Ovary (tissue), 9 donors: ENCODE data around the gene SLC30A3. TPM values are rescaled to one million over a fixed set of nuclear protein-coding genes. Genes with fewer than 3 reads are reported as not detected.

Experiments used
- DNase-seq, 5 donors: peaks; one replicate each; pipeline ENCODE4 v3.0.0-alpha.2; 2019 to 2020
- H3K27ac ChIP-seq, 2 donors: fragments of 200-600 bp; one replicate each; pipeline versions ENCODE4 v1.5.1 to v1.8.0; 2019 to 2022
- H3K27me3 ChIP-seq: fragments of 200-600 bp; one replicate; pipeline ENCODE4 v1.8.0; 2022
- H3K36me3 ChIP-seq: fragments of 200-600 bp; sonication (generic); one replicate; pipeline ENCODE4 v1.5.1; 2019
- H3K4me1 ChIP-seq: one replicate; pipeline ENCODE4 v1.8.1; 2013; ENCODE audit warnings: mild to moderate bottlenecking, moderate library complexity; ENCODE audit not compliant: insufficient read depth
- H3K4me3 ChIP-seq: fragments of 200-600 bp; sonication (generic); one replicate; pipeline ENCODE4 v1.5.1; 2017
- H3K9me3 ChIP-seq, 2 donors: fragments of 200-600 bp in 1 of 2; sonication (generic) in 1 of 2; one replicate each; pipeline versions ENCODE4 v1.5.1 to v1.8.1; 2013 to 2019; ENCODE audit warnings: mild to moderate bottlenecking in 1 of 2, moderate library complexity in 1 of 2
- EP300 ChIP-seq: sonication (generic); formaldehyde crosslinking; IDR thresholded peaks from one replicate; pipeline ENCODE4 v1.6.1; 2017; ENCODE audit warnings: antibody characterized with exemption
- POLR2A ChIP-seq: fragments of 450-650 bp; IDR thresholded peaks from one replicate; pipeline ENCODE4 v1.6.1; 2017; ENCODE audit warnings: antibody characterized with exemption, mild to moderate bottlenecking, moderate library complexity
- WGBS, 3 donors: extraction: QIAGEN DNeasy Blood & Tissue Kit in 1 of 3; methylation state at CpG; one replicate each; pipeline versions ENCODE4 v1.1.5 to v1.1.7; 2013 to 2017; 5-methylcytosine and 5-hydroxymethylcytosine counted together
- intact Hi-C, 4 donors: fragments of 100-400 bp; cut with DNase I; formaldehyde crosslinking; loops; one replicate each; pipeline versions ENCODE4 v1.11.0 to v1.15.1; 2022 to 2023
- polyA plus RNA-seq, 2 donors: library from polyadenylated mRNA; stranded (reverse); fragments of 200-250 nt in 1 of 2; fragments of 350-450 nt in 1 of 2; fragmentation: Illumina TruSeq in 1 of 2; extraction: RNeasy Lipid Tissue Mini Kit (QIAGEN cat#74804) in 1 of 2; gene quantifications; one replicate each; pipeline ENCODE4 v1.2.3, GENCODE V29; 2013 to 2014
- total RNA-seq, 7 donors: library from RNA; depleted of rRNA in 2 of 7; stranded (reverse); fragments of >200 nt in 2 of 7; fragmentation: NEBNext Ultra II Directional in 3 of 7; extraction: Animal tissue kit (Norgen Biotek cat#: 25700) in 3 of 7; gene quantifications; one replicate each; pipeline versions ENCODE4 v1.1.0 to v1.2.4, GENCODE V29; 2016 to 2023
- TF ChIP-seq, protein P1 (sequence below), 3 donors: fragments of 450-650 bp in 2 of 3; fragments of 200-600 bp in 1 of 3; IDR thresholded peaks; one replicate each; pipeline versions ENCODE4 v1.5.1 to v1.8.0; 2016 to 2022; ENCODE audit warnings: antibody characterized with exemption in 3 of 3, mild to moderate bottlenecking in 1 of 3
- donor health status: DM: no; HTN: no; CAD: no; lungs with moderate emphysema.
- donor health status: DM: no; HTN: no; CAD: no.
- donor health status: Bipolar disorder and iron deficiency.
- donor health status: DM: yes; HTN: yes; CAD: no.
- donor health status: DM: no; HTN: no; CAD: no.
- donor health status: DM: yes; HTN: yes; CAD: no.

Gene SLC30A3
- total and polyA plus RNA-seq, 9 donors: 0.23 to 1.1 (median 0.36) TPM; not detected in 3

DNA sequence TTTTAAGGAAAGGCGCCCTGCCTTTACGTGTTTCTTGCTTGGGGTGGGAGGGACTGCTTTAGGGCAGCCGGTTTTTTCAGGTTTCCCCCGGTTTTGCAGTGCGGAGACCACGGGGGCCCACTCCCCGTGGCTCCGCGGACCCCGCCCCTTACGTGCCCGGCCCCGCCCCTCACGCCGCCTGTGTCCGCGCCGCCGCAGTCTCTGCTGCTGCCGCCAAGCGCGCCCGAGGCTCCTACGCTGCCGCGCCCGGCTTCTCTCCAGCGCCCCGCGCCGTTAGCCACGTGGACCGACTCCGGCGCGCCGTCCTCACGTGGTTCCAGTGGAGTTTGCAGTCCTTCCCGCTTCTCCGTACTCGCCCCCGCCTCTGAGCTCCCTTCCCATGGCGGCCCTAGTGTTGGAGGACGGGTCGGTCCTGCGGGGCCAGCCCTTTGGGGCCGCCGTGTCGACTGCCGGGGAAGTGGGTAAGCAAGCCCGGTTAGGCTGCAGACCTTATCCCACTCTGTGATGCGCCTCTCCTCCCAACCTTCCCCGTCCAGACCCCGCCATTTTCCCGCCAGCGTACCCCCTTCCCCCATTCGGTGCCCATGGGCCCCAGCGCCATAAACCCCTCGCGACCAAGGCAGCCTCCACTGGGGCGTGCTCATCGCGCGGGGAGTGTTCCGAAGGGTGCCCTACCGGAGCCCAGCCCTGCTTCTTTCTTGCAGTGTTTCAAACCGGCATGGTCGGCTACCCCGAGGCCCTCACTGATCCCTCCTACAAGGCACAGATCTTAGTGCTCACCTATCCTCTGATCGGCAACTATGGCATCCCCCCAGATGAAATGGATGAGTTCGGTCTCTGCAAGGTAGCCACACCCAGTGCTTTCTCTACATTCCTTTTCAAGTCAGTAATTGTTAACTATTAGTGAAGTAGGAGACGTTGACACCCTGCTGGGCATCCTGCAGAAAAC is 45.4 kb downstream of the SLC30A3 start, which contains the start of gene CAD:
CAD (plus strand) TSS at position 197 of the 949 bp plus-strand sequence; CDS start at position 380, 183 bp downstream.
- Histone ChIP-seq H3K36me3 (no peaks in the 10 kb centered on the region), H3K9me3 (no peaks in the 10 kb centered on the region), H3K4me3 (peak within 1 kb of the TSS; percentile 67), H3K27ac (peak within 1 kb of the TSS in 1 of 2 donors; percentile 10), H3K27me3 (no peaks in the 10 kb centered on the region), H3K4me1 (peaks cover 8% of the 10 kb centered on the region)
- TF ChIP-seq, protein P1, sequence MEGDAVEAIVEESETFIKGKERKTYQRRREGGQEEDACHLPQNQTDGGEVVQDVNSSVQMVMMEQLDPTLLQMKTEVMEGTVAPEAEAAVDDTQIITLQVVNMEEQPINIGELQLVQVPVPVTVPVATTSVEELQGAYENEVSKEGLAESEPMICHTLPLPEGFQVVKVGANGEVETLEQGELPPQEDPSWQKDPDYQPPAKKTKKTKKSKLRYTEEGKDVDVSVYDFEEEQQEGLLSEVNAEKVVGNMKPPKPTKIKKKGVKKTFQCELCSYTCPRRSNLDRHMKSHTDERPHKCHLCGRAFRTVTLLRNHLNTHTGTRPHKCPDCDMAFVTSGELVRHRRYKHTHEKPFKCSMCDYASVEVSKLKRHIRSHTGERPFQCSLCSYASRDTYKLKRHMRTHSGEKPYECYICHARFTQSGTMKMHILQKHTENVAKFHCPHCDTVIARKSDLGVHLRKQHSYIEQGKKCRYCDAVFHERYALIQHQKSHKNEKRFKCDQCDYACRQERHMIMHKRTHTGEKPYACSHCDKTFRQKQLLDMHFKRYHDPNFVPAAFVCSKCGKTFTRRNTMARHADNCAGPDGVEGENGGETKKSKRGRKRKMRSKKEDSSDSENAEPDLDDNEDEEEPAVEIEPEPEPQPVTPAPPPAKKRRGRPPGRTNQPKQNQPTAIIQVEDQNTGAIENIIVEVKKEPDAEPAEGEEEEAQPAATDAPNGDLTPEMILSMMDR (IDR thresholded peaks at IDR 0.05): peak; percentile 21 to 55 (median 31)
- TF ChIP-seq EP300 (no peak), POLR2A (no peak)
- peak; percentile 79 to 91 (median 87) for DNase-seq
- intact Hi-C loops: no loop called here
- WGBS, 3 donors: 0 to 1% (median 1%) methylated on average over 71 to 72 of the region's 72 CpGs

DNA sequence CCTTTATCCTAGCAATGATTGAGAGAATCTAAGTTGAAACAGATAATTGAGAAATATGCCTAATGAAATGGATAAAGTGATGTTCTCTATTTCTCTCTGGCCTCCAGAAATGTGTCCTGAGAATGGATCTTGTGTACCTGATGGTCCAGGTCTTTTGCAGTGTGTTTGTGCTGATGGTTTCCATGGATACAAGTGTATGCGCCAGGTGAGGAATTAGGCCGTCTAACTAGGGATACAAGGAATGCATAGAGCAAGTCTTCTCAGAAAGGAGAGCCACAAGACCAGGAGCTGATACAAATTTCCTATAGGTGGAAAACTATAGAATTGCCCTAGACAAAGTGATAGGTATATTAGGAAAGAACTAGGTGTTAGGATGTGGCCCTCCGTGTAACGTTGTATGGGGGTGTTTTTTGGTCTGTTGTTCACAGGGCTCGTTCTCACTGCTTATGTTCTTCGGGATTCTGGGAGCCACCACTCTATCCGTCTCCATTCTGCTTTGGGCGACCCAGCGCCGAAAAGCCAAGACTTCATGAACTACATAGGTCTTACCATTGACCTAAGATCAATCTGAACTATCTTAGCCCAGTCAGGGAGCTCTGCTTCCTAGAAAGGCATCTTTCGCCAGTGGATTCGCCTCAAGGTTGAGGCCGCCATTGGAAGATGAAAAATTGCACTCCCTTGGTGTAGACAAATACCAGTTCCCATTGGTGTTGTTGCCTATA is 46.3 kb downstream of the SLC30A3 start:
- Histone ChIP-seq H3K27me3 (no peaks in the 10 kb centered on the region), H3K4me3 (peak overlapping the region; percentile 67), H3K9me3 (no peaks in the 10 kb centered on the region), H3K4me1 (peaks cover 8% of the 10 kb centered on the region), H3K36me3 (no peaks in the 10 kb centered on the region), H3K27ac (peak overlapping the region in 1 of 2 donors; percentile 10)
- intact Hi-C loops: no loop called here
- DNase-seq: no peak
- no peak for TF ChIP-seq EP300
- TF ChIP-seq POLR2A: no peak
- TF ChIP-seq, protein P1 (IDR thresholded peaks at IDR 0.05): no peak
- WGBS, 3 donors: 77 to 79% (median 79%) methylated on average over 13 of the region's 13 CpGs

DNA sequence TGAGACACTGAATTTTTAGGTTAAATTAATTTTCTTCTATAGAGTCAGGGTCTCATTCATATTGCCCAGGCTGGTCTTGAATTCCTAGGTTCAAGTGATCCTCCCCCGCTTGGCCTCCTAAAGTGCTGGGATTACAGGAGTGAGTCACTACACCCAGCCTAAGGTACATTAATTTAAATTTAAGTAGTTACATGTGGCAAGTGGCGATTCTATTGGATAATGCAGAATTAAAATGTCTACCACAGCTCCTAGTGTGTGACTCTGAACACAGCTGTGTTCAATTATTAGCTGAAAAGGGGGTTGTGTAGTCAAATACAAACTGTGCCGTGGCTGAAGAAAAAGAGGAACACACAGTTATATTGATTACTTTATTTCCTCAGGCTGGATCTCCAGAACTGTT is 47.9 kb downstream of the SLC30A3 start:
- no peaks in the 10 kb centered on the region for H3K36me3 ChIP-seq
- DNase-seq: no peak
- no peaks in the 10 kb centered on the region for H3K27me3 ChIP-seq
- H3K4me3 ChIP-seq: no peak overlapping the region
- 91 to 95% (median 94%) methylated on average over 3 of the region's 3 CpGs for WGBS, 3 donors
- intact Hi-C loops: no loop called here
- TF ChIP-seq EP300 (no peak), POLR2A (no peak)
- TF ChIP-seq, protein P1 (IDR thresholded peaks at IDR 0.05): no peak
- no peaks in the 10 kb centered on the region for H3K9me3 ChIP-seq
- no peak overlapping the region for H3K27ac ChIP-seq
- peaks cover 8% of the 10 kb centered on the region for H3K4me1 ChIP-seq

DNA sequence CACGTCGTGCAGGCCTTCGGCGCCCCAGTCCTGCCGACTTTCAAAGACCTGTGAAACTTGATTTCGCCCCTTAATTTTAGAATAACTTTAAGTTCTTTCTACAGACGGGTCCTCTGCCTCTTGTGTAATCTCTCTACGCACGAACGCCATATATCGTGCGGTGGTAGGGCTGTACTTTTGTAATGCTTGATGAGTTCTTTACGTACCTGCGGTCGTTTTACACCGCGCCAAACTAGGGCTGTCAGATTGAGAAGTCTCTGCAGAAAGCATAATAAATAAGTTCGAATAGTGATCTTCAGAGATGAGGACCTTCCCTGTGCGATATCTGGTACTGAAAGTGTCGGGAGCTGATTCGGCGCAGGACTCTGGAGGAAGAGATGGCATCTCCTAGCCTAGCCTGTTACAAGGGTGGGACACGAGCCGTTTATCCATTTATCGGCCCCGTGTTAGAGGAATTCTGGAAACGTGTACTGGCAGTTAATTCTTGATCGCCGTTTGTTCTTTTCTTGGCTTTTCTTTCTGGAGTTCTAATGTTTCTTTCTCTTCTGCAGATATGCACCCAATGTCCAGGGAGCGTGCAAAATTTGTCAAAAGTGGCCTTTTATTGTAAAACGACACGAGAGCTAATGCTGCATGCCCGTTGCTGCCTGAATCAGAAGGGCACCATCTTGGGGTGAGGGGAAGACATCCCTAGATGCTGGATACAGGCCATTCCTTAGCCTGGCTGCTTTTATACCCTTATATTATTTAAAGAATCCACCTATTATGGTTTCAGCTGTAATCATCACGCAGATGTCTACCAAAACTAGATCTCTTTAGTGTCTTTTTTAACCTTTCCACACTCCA is 50.0 kb downstream of the SLC30A3 start:
- peak overlapping the region; percentile 50 for H3K4me3 ChIP-seq
- no peaks in the 10 kb centered on the region for H3K9me3 ChIP-seq
- H3K36me3 ChIP-seq: no peaks in the 10 kb centered on the region
- peaks cover 8% of the 10 kb centered on the region for H3K4me1 ChIP-seq
- intact Hi-C loops: no loop called here
- no peaks in the 10 kb centered on the region for H3K27me3 ChIP-seq
- WGBS, 3 donors: 7 to 9% (median 9%) methylated on average over 34 of the region's 34 CpGs
- no peak for DNase-seq
- TF ChIP-seq, protein P1 (IDR thresholded peaks at IDR 0.05): no peak
- TF ChIP-seq EP300 (no peak), POLR2A (no peak)
- H3K27ac ChIP-seq: peak overlapping the region; percentile 89 to 94
